Activated CD4-positive, alpha-beta T cell treated with anti-CD3 and anti-CD28 coated beads, Interleukin-2, Interleukin-4, amounts not matched to agents 100 ng/mL and 50 ng/mL, durations not matched to agents 16 hours and 8 hours (primary cell): ENCODE results near the gene REEP6.
"Not testable (repeated sequence)": the region's sequence is repeated elsewhere in the genome, so short reads cannot be mapped to it uniquely, and the experiment has no call there.

Source experiments
- DNase-seq: peaks from one replicate; pipeline ENCODE4 v3.0.0-alpha.2; 2020; ENCODE audit warnings: low spot score

REEP6 gene

GRCh38 chr19:1490311-1491113 lies 469 bp upstream of the REEP6 start, which contains the start of gene PCSK4:
TSS of gene PCSK4 (minus strand) at chr19:1490350. CDS start at chr19:1490346, 4 bp downstream.
- peak; percentile 99 for DNase-seq

- no peak for DNase-seq
Observed at GRCh38 chr19:1491849-1492170, 829 bp downstream of the REEP6 start.

- no peak for DNase-seq
Observed at GRCh38 chr19:1492474-1493006, 1.6 kb downstream of the REEP6 start.

GRCh38 chr19:1494115-1494815 lies 3.3 kb downstream of the REEP6 start:
- DNase-seq: no peak

- DNase-seq: no peak
Observed at GRCh38 chr19:1495051-1495798, 4.2 kb downstream of the REEP6 start.

- no peak for DNase-seq
Observed at GRCh38 chr19:1495799-1496713, 5.1 kb downstream of the REEP6 start.

- no peak for DNase-seq
Observed at GRCh38 chr19:1496714-1497577, 6.0 kb downstream of the REEP6 start.

GRCh38 chr19:1497578-1498235 lies 6.7 kb downstream of the REEP6 start:
- DNase-seq: no peak

GRCh38 chr19:1499231-1499630 lies 8.2 kb downstream of the REEP6 start:
- DNase-seq: not testable (repeated sequence)

- no peak for DNase-seq
Observed at GRCh38 chr19:1501200-1501595, 10.2 kb downstream of the REEP6 start.

- DNase-seq: no peak
Observed at GRCh38 chr19:1502433-1503088, 11.6 kb downstream of the REEP6 start.

- peak; percentile 69 for DNase-seq
Observed at GRCh38 chr19:1503089-1503924, 12.3 kb downstream of the REEP6 start.

- no peak for DNase-seq
Observed at GRCh38 chr19:1503925-1504773, 13.2 kb downstream of the REEP6 start.

- DNase-seq: no peak
Observed at GRCh38 chr19:1505012-1505411, 14.0 kb downstream of the REEP6 start.

GRCh38 chr19:1505991-1506881 lies 15.3 kb downstream of the REEP6 start:
- no peak for DNase-seq

- no peak for DNase-seq
Observed at GRCh38 chr19:1507192-1507660, 16.2 kb downstream of the REEP6 start.
